Measurements from ENCODE around the gene EEF1AKMT4.

The EEF1AKMT4 gene

DNA sequence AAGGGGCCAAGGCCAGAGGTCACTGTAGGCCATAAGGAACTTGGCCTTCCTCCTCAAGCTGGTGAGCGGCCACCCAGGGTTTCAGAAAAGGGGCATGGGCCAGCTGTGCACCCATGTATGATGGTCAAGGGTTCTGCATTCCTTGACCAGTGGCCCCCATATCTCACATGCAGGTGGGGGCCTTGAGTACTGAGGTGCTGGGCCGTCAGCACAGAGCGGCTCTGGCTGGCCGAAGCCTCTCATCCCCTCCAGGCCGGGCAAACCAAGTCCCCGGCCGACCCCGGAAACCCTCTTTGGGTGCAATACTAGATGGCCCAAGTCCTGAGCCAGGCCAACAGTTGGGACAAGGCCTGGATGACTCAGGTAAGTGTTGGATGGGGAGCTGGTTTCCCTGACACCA, 10.3 kb upstream of the EEF1AKMT4 start:
- TF ChIP-seq JUND (IDR thresholded peaks at IDR 0.05; ENCODE audit: low read depth) = no peak
- in situ Hi-C loops (cut with HindIII; ENCODE audit: low pct_unique_long_range_greater_than_20kb, low sequenced_read_pairs) = no loop called here
- DNase-seq (ENCODE audit: low read depth in 1 of 2, low spot score in 1 of 2) = no peak

DNA sequence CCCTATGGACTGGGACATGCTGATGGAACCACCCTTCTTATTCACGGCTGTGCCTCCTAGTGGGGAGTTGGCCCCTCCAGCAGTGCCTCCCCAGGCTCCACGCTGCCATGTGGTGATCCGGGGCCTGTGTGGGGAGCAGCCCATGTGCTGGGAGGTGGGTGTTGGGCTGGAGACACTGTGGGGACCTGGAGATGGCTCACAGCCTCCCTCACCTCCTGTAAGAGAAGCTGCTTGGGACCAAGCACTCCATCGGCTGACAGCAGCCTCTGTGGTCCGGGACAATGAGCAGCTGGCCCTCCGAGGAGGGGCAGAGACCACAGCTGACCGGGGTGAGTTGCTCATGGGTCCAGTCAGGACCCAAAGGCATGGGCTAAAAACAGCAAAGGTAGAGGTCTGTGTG, 9.8 kb upstream of the EEF1AKMT4 start:
- in situ Hi-C loops (cut with HindIII; ENCODE audit: low pct_unique_long_range_greater_than_20kb, low sequenced_read_pairs) = no loop called here
- no peak for TF ChIP-seq JUND (IDR thresholded peaks at IDR 0.05; ENCODE audit: low read depth)
- no peak for DNase-seq (ENCODE audit: low read depth in 1 of 2, low spot score in 1 of 2)

DNA sequence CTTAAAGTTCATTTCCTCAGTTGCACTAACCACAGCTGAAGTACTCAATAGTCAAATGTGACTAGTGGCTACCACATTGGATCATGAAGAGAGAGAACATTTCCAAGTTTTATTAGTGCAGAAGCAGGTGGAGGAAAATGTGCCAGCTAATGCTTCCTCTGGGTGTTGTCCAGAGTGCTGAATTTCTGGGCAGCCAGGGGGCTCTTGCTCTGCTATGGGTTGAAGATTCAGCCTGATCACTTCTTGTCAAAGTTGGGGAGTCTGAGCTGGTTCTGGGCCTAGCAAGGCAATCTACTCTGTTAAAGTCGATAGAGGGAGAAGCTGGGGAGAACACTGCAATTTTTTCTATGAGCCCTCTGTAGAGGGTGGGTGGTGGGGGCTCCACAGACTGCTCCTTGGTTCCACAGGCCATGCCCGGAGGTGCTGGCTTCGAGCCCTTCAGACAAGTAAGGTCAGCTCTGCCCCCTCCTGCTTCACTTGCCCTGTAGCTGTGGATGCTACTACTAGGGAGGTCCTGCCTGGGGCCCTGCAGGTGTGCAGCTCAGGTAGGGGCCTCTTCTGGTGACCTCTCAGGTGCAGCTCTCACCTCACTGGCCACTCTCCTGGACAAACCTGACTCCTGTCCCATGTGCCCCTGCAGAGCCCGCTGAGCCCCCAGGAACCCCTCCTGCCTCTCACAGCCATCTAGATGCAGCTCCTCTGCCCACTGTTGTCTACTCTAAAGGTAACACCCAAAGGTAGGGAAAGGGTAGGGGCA, 8.9 kb upstream of the EEF1AKMT4 start:
- TF ChIP-seq JUND (IDR thresholded peaks at IDR 0.05; ENCODE audit: low read depth) = no peak
- in situ Hi-C loops (cut with HindIII; ENCODE audit: low pct_unique_long_range_greater_than_20kb, low sequenced_read_pairs) = no loop called here
- DNase-seq (ENCODE audit: low read depth in 1 of 2, low spot score in 1 of 2) = peak; percentile 78 to 92

DNA sequence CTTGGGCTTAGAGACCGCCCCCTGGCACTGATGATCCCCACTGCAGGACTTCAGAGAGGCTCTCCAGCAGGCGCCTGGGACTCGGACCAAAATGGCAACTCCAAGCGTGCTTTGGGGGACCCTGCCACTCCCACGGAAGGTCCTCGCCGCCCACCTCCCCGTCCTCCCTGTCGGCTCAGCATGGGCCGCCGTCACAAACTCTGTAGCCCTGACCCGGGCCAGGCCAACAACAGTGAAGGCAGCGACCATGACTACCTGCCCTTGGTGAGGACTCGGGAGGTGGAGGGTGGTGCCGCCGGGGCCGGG, 8.4 kb upstream of the EEF1AKMT4 start:
- TF ChIP-seq JUND (IDR thresholded peaks at IDR 0.05; ENCODE audit: low read depth) = no peak

DNA sequence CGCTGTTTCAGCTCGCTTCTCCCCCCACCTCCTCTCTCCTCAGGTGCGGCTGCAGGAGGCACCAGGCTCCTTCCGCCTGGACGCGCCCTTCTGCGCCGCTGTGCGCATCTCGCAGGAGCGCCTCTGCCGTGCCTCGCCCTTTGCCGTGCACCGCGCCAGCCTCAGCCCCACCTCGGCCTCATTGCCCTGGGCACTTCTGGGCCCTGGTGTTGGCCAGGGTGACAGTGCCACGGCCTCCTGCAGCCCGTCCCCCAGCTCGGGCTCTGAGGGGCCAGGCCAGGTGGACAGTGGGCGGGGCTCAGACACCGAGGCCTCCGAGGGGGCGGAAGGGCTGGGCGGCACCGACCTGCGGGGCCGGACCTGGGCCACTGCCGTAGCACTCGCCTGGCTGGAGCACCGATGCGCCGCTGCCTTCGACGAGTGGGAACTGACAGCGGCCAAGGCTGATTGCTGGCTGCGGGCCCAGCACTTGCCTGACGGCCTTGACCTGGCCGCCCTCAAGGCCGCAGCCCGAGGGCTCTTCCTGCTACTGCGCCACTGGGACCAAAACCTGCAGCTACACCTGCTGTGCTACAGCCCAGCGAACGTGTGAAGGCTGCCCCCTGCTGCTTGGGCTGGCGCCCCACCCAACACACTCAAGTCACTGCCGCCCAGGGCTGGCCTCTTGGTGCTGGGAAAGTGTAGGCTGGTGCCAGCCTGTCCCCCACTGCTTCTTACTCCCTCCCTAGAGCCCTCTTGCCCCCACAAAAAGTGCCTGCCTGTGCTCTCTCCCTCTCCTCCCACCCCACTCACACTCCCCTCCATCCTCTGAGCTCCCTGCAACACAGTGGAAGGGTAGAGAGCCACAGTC, 7.8 kb upstream of the EEF1AKMT4 start:
- no peak for TF ChIP-seq JUND (IDR thresholded peaks at IDR 0.05; ENCODE audit: low read depth)
- in situ Hi-C loops (cut with HindIII; ENCODE audit: low pct_unique_long_range_greater_than_20kb, low sequenced_read_pairs) = no loop called here
- DNase-seq (ENCODE audit: low read depth in 1 of 2, low spot score in 1 of 2) = peak in 1 of 2 experiments; percentile 56

More for the DNA sequence above, 8.4 kb upstream of the EEF1AKMT4 start:
- DNase-seq (ENCODE audit: low read depth in 1 of 2, low spot score in 1 of 2) = no peak
- in situ Hi-C loops (cut with HindIII; ENCODE audit: low pct_unique_long_range_greater_than_20kb, low sequenced_read_pairs) = no loop called here

DNA sequence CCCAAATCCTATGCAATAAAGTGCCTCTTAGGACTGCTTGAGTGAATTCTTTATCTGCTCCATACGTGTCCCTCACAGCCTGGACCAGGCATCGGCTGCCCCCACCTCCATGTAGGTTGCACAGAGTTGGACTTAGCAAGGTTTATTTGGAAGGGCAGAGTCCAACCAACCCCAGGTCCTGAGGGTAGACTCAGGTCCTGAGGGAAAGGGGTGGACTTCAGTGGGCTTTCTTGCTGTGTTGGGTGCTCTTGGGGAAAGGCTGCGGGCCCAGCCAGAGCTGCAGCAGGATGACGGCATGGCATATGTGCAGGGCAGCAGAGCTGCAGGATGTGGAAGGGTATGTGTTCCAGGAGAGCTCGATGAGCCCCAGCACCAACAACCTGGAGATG, 7.2 kb upstream of the EEF1AKMT4 start:
- in situ Hi-C loops (cut with HindIII; ENCODE audit: low pct_unique_long_range_greater_than_20kb, low sequenced_read_pairs) = no loop called here
- DNase-seq (ENCODE audit: low read depth in 1 of 2, low spot score in 1 of 2) = no peak
- TF ChIP-seq JUND (IDR thresholded peaks at IDR 0.05; ENCODE audit: low read depth) = no peak

GRCh38 chr3:184248454-184249411, 739 bp upstream of the EEF1AKMT4 start, which contains the start of gene ALG3:
Gene ALG3 (minus strand): TSS chr3:184248962. CDS start chr3:184248940, 22 bp downstream.
- no peak for TF ChIP-seq JUND (IDR thresholded peaks at IDR 0.05; ENCODE audit: low read depth)
- in situ Hi-C loops (cut with HindIII; ENCODE audit: low pct_unique_long_range_greater_than_20kb, low sequenced_read_pairs) = no loop called here
- DNase-seq (ENCODE audit: low read depth in 1 of 2, low spot score in 1 of 2) = peak; percentile 92 to 97

GRCh38 chr3:184250167-184250828, 826 bp downstream of the EEF1AKMT4 start:
- DNase-seq (ENCODE audit: low read depth in 1 of 2, low spot score in 1 of 2) = peak; percentile 98 to 99
- TF ChIP-seq JUND (IDR thresholded peaks at IDR 0.05; ENCODE audit: low read depth) = no peak
- in situ Hi-C loops (cut with HindIII; ENCODE audit: low pct_unique_long_range_greater_than_20kb, low sequenced_read_pairs) = no loop called here

DNA sequence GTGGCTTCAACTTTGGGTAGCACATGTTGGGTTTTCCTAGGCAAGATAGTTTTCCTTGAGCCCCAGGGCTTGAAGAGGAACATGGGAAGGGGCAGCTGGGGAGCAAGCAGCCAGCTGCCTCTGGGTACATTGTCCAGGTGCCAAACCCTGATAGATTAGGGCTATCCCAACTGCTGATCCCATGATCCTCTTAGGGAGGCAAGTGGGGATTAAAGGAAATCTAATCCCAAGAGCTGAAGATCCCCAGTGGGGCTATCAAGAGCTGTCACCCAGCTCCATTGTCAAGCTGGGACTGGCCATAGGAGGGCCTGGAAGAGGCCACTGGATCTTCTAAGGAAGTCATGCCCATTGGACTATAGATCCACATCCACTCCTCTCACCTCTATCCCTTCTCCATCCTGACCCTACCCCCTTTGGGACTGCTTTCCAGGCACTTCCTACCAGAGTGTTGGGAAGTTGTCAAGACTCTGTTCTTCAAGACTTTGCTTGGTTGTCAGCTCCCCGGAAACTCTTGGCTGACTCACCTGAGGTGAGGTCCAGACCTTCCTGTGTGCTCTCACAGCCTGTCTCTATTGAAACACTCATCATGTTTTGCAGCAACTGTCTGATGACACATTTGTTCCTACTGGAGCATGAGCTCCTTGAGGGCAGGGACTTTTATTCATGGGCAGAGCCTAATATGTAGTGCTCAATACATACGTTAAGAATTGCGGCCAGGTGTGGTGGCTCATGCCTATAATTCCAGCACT, 6.0 kb downstream of the EEF1AKMT4 start:
- in situ Hi-C loops (cut with HindIII; ENCODE audit: low pct_unique_long_range_greater_than_20kb, low sequenced_read_pairs) = no loop called here
- DNase-seq (ENCODE audit: low read depth in 1 of 2, low spot score in 1 of 2) = no peak
- TF ChIP-seq JUND (IDR thresholded peaks at IDR 0.05; ENCODE audit: low read depth) = no peak

DNA sequence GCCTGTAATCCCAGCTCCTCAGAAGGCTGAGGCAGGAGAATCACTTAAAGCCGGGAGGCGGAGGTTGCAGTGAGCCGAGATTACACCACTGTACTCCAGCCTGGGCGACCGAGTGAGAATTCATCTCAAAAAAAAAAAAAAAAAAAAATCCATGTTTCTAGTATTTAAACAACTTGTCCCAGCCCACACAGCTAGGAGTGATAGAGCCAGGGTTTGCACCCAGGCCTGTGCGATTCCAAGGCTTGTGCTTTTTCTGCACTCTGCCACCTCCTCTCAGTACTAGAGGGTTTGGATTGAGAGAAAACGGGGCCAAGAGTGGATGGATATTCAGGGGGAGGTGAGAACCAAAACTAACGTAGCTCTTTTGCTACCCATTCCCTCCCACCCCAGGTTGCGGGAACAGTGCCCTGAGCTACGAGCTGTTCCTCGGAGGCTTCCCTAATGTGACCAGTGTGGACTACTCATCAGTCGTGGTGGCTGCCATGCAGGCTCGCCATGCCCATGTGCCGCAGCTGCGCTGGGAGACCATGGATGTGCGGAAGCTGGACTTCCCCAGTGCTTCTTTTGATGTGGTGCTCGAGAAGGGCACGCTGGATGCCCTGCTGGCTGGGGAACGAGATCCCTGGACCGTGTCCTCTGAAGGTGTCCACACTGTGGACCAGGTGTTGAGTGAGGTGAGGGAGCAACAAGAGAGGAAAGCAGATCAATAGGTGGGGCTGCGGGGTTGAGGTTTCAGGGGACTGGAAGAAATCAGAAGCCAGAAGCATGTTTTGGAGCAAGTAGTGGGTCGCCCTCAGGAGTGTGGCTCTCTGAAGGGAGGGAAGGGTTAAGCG, 7.8 kb downstream of the EEF1AKMT4 start:
- in situ Hi-C loops (cut with HindIII; ENCODE audit: low pct_unique_long_range_greater_than_20kb, low sequenced_read_pairs) = no loop called here
- DNase-seq (ENCODE audit: low read depth in 1 of 2, low spot score in 1 of 2) = no peak
- no peak for TF ChIP-seq JUND (IDR thresholded peaks at IDR 0.05; ENCODE audit: low read depth)

DNA sequence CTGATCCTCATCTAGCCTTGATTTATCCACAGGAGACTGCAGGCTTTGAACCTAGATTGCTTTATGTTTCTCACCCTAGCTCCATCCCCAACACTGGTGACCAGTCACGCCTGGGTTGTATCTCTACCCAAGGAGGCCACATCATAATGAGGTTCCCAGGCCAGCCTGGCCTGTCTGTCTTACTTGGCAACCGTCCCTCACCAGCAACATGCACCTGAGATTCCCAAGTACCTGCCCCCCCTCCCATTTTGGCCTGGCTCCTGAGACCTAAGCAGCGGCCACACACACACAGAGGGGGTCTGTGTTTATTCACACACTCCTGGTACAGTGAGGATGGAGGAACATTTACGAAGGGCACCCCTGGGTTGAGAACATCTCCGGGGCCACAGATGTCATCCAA, 9.5 kb downstream of the EEF1AKMT4 start:
- no peak for TF ChIP-seq JUND (IDR thresholded peaks at IDR 0.05; ENCODE audit: low read depth)
- in situ Hi-C loops (cut with HindIII; ENCODE audit: low pct_unique_long_range_greater_than_20kb, low sequenced_read_pairs) = no loop called here
- no peak for DNase-seq (ENCODE audit: low read depth in 1 of 2, low spot score in 1 of 2)

Data from T47D (cell line).